ENCODE measurements around the gene KRTCAP2. TPM values are rescaled to one million over a fixed set of nuclear protein-coding genes. Genes with fewer than 3 reads are reported as not detected.

Gene KRTCAP2
- total RNA-seq, 1 experiment from 2014 or later: 236 TPM

GRCh38 chr1:155120253-155120652 is 52.9 kb downstream of the KRTCAP2 start:
- peaks cover 4% of the 10 kb centered on the region for H3K36me3 Mint-ChIP-seq (ENCODE audit: insufficient read depth, unreplicated experiment)
- H3K4me3 Mint-ChIP-seq (ENCODE audit: low read depth, unreplicated experiment): no peak overlapping the region
- no peak overlapping the region for H3K27ac Mint-ChIP-seq (ENCODE audit: unreplicated experiment)
- no peak for TF ChIP-seq CTCF (IDR thresholded peaks at IDR 0.05; ENCODE audit: unreplicated experiment)
- H3K4me1 Mint-ChIP-seq (ENCODE audit: low read depth, unreplicated experiment): peaks cover 22% of the 10 kb centered on the region
- BruUV-seq (replicated peaks): no TSS peak
- CTCF ChIA-PET: interaction anchor here (1.8 kb wide), 1 partner anchor 47 kb away, joined by 6 read pairs; no protein-coding TSS in a partner anchor
- peaks cover 43% of the 10 kb centered on the region for H3K27me3 Mint-ChIP-seq (ENCODE audit: unreplicated experiment)
- H3K9me3 Mint-ChIP-seq (ENCODE audit: low read depth, unreplicated experiment): no peaks in the 10 kb centered on the region
- no peak for DNase-seq
- intact Hi-C loops (cut with micrococcal nuclease; ENCODE audit: unreplicated experiment): no loop called here

Other genes with a start within 250 kb of the KRTCAP2 start
- 43.0 and 47.3 TPM in 2 replicates for gene PMVK, start 236.6 kb downstream of the KRTCAP2 start, total RNA-seq (2022)
- 48.1 and 49.6 TPM in 2 replicates for gene PBXIP1, start 217.2 kb downstream of the KRTCAP2 start, total RNA-seq (2022)
- gene PYGO2, start 211.5 kb downstream of the KRTCAP2 start, total RNA-seq (2022): 43.6 and 45.6 TPM in 2 replicates
- 73.5 and 77.5 TPM in 2 replicates for gene SHC1, start 202.6 kb downstream of the KRTCAP2 start, total RNA-seq (2022)
- 182 and 230 TPM in 2 replicates for gene CKS1B, start 198.6 kb downstream of the KRTCAP2 start, total RNA-seq (2022)
- gene FLAD1, start 190.0 kb downstream of the KRTCAP2 start, total RNA-seq (2022): 74.3 and 75.1 TPM in 2 replicates
- gene LENEP, start 179.7 kb downstream of the KRTCAP2 start, total RNA-seq (2022): 1.1 and 1.5 TPM in 2 replicates
- 64.7 and 64.9 TPM in 2 replicates for gene ZBTB7B, start 170.5 kb downstream of the KRTCAP2 start, total RNA-seq (2022)
- gene DCST2, start 139.5 kb downstream of the KRTCAP2 start, total RNA-seq (2022): 1.4 and 1.5 TPM in 2 replicates
- gene DCST1, start 139.5 kb downstream of the KRTCAP2 start, total RNA-seq (2022): 0.17 TPM in 1 of 2 replicates, not detected in the other
- gene ADAM15, start 122.0 kb downstream of the KRTCAP2 start, total RNA-seq (2022): 99.1 and 103 TPM in 2 replicates
- gene EFNA4, start 109.6 kb downstream of the KRTCAP2 start, total RNA-seq (2022): 12.6 and 13.9 TPM in 2 replicates
- gene EFNA3, start 94.5 kb downstream of the KRTCAP2 start, total RNA-seq (2022): 1.7 and 3.4 TPM in 2 replicates
- 33.7 and 41.7 TPM in 2 replicates for gene EFNA1, start 45.4 kb downstream of the KRTCAP2 start, total RNA-seq (2022)
- 68.5 and 72.0 TPM in 2 replicates for gene SLC50A1, start 37.5 kb downstream of the KRTCAP2 start, total RNA-seq (2022)
- 38.7 and 41.1 TPM in 2 replicates for gene DPM3, start 32.8 kb downstream of the KRTCAP2 start, total RNA-seq (2022)
- gene TRIM46, start 545 bp upstream of the KRTCAP2 start, total RNA-seq (2022): 1.1 and 1.8 TPM in 2 replicates
- gene THBS3, start 34.6 kb upstream of the KRTCAP2 start, total RNA-seq (2022): 36.8 and 41.9 TPM in 2 replicates
- 58.9 and 60.0 TPM in 2 replicates for gene MTX1, start 35.4 kb upstream of the KRTCAP2 start, total RNA-seq (2022)
- 25.2 and 25.9 TPM in 2 replicates for gene ENTREP3, start 82.2 kb upstream of the KRTCAP2 start, total RNA-seq (2022)
- gene SCAMP3, start 89.1 kb upstream of the KRTCAP2 start, total RNA-seq (2022): 85.1 and 104 TPM in 2 replicates
- 78.5 and 79.4 TPM in 2 replicates for gene CLK2, start 100.2 kb upstream of the KRTCAP2 start, total RNA-seq (2022)
- 11.8 and 19.6 TPM in 2 replicates for gene HCN3, start 104.2 kb upstream of the KRTCAP2 start, total RNA-seq (2022)
- not detected in 2 replicates for gene PKLR, start 128.1 kb upstream of the KRTCAP2 start, total RNA-seq (2022)
- gene FDPS, start 135.6 kb upstream of the KRTCAP2 start, total RNA-seq (2022): 329 and 410 TPM in 2 replicates
- gene RUSC1, start 147.6 kb upstream of the KRTCAP2 start, total RNA-seq (2022): 48.4 and 49.0 TPM in 2 replicates

Data from Calu3 (cell line).